ENCODE measurements around the gene HDAC4.

GRCh38 chr2:239104800-239105199 is 296.0 kb downstream of the HDAC4 start:
- TF ChIP-seq CTCF (IDR thresholded peaks at IDR 0.05; ENCODE audit: poor library complexity) (no peak), EZH2 (IDR thresholded peaks at IDR 0.05; ENCODE audit: borderline replicate concordance) (no peak), EZH2phosphoT487 (IDR thresholded peaks at IDR 0.05; ENCODE audit: low read depth, severe bottlenecking, unreplicated experiment) (no peak)
